Measurements from ENCODE around the gene NCF2.

DNA sequence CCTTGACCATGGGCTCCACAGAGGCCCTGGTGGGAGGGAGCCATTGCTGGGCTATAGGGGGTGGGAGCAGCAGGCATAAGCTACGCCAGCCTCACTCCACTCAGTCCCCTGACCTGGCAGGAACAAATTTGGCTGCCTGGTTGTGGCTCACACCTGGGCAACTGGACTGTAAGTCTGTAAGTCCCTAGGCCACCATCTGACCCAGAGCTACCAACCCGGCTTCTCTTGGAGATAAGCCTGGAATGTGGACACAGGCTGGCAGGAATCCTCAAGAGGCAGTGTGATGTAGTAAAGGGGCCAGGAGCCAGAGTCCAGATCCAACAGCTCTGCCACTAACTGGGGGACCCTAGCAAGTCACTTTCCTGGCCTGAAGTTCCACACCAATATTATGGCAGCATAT is 11.4 kb downstream of the NCF2 start:
- TF ChIP-seq, protein P1, sequence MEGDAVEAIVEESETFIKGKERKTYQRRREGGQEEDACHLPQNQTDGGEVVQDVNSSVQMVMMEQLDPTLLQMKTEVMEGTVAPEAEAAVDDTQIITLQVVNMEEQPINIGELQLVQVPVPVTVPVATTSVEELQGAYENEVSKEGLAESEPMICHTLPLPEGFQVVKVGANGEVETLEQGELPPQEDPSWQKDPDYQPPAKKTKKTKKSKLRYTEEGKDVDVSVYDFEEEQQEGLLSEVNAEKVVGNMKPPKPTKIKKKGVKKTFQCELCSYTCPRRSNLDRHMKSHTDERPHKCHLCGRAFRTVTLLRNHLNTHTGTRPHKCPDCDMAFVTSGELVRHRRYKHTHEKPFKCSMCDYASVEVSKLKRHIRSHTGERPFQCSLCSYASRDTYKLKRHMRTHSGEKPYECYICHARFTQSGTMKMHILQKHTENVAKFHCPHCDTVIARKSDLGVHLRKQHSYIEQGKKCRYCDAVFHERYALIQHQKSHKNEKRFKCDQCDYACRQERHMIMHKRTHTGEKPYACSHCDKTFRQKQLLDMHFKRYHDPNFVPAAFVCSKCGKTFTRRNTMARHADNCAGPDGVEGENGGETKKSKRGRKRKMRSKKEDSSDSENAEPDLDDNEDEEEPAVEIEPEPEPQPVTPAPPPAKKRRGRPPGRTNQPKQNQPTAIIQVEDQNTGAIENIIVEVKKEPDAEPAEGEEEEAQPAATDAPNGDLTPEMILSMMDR (conservative IDR thresholded peaks at IDR 0.05; ENCODE audit: low read depth, low read length): no peak
- no peak for TF ChIP-seq EZH2 (IDR thresholded peaks at IDR 0.05; ENCODE audit: borderline replicate concordance, low read depth, low read length, poor library complexity, severe bottlenecking)

All from A673 (cell line).